NCI-H146 treated with DMSO at 0.1 percent for 48 hours (cell line): Measurements from ENCODE around the gene YIPF6.
"Not testable (repeated sequence)": the region's sequence is repeated elsewhere in the genome, so short reads cannot be mapped to it uniquely, and the experiment has no call there.

ENCODE experiments used
- DNase-seq: peaks from one replicate; lab custom pipeline; 2025; ENCODE audit not compliant: unreplicated experiment; lab: John Stamatoyannopoulos, UW

The YIPF6 gene

GRCh38 chrX:68498508-68499379 lies at the start of gene YIPF6:
TSS of gene YIPF6 (plus strand) at chrX:68499051. CDS start at chrX:68499067, 16 bp downstream.
- peak; percentile 48 for DNase-seq

- no peak for DNase-seq
Observed at GRCh38 chrX:68451720-68452119, 47.1 kb upstream of the YIPF6 start.

- no peak for DNase-seq
Observed at GRCh38 chrX:68454476-68455150, 44.2 kb upstream of the YIPF6 start.

- no peak for DNase-seq
Observed at GRCh38 chrX:68455151-68455510, 43.7 kb upstream of the YIPF6 start.

- DNase-seq, result no peak
Observed at GRCh38 chrX:68461093-68461492, 37.8 kb upstream of the YIPF6 start.

GRCh38 chrX:68461576-68461975 lies 37.3 kb upstream of the YIPF6 start:
- no peak for DNase-seq

- DNase-seq, result no peak
Observed at GRCh38 chrX:68462197-68462596, 36.7 kb upstream of the YIPF6 start.

GRCh38 chrX:68462653-68463052 lies 36.2 kb upstream of the YIPF6 start:
- DNase-seq, result no peak

GRCh38 chrX:68463880-68464279 lies 35.0 kb upstream of the YIPF6 start:
- no peak for DNase-seq

GRCh38 chrX:68464796-68465195 lies 34.1 kb upstream of the YIPF6 start:
- no peak for DNase-seq

GRCh38 chrX:68480969-68481368 lies 17.9 kb upstream of the YIPF6 start:
- DNase-seq, result no peak

- DNase-seq, result not testable (repeated sequence)
Observed at GRCh38 chrX:68486198-68486597, 12.7 kb upstream of the YIPF6 start.

- no peak for DNase-seq
Observed at GRCh38 chrX:68487254-68487653, 11.6 kb upstream of the YIPF6 start.

- DNase-seq, result no peak
Observed at GRCh38 chrX:68487924-68488323, 10.9 kb upstream of the YIPF6 start.

- DNase-seq, result no peak
Observed at GRCh38 chrX:68488657-68489056, 10.2 kb upstream of the YIPF6 start.

- no peak for DNase-seq
Observed at GRCh38 chrX:68490644-68491043, 8.2 kb upstream of the YIPF6 start.

- no peak for DNase-seq
Observed at GRCh38 chrX:68492583-68492982, 6.3 kb upstream of the YIPF6 start.

GRCh38 chrX:68493776-68494175 lies 5.1 kb upstream of the YIPF6 start:
- DNase-seq, result not testable (repeated sequence)

GRCh38 chrX:68498044-68498507 lies 775 bp upstream of the YIPF6 start:
- DNase-seq, result no peak

- DNase-seq, result no peak
Observed at GRCh38 chrX:68499543-68500504, 973 bp downstream of the YIPF6 start.
